HG02678 (cell line): ENCODE data around the gene KRTCAP2.
A peak's percentile ranks its signal among the peaks of the same experiment; 100 is the strongest.
"Not testable (repeated sequence)": the region's sequence is repeated elsewhere in the genome, so short reads cannot be mapped to it uniquely, and the experiment has no call there.

Experiments used
- ATAC-seq: cut with Tn5 transposase; IDR thresholded peaks from one replicate; pipeline ENCODE4 v1.9.1; 2021; ENCODE audit warnings: mild to moderate bottlenecking, moderate library complexity; ENCODE audit not compliant: unreplicated experiment

KRTCAP2 gene

DNA sequence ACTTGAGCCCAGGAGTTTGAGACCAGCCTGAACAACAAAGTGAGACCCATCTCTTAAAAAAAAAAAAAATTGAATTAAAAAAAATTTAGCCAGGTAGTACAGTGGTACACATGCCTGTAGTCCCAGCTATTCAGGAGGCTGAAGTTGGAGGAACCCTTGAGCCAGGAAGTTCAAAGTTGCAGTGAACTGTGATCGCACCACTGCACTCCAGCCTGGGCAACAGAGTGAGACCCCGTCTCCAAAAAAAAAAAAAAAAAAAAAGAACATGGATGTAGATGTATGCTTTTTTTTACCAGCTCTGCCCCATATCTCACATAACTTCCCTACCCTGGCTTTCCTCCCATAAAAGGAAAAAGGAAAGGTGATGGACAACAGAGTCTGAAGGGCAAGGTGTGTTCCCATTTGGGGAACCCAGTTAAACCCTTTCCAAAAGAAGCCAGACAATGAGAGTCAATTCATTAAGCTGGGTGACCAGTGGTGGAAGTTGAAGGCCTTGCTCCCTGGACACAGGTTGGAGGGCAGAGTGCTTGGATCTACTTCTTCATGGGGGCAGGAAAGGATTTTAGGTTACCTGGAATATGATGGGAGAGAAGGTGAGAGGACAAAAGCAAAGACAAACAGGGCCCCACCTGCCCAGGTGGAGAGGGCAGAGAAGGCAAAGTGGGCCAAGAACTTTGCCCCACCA lies 2.9 kb downstream of the KRTCAP2 start:
- ATAC-seq, result no peak

DNA sequence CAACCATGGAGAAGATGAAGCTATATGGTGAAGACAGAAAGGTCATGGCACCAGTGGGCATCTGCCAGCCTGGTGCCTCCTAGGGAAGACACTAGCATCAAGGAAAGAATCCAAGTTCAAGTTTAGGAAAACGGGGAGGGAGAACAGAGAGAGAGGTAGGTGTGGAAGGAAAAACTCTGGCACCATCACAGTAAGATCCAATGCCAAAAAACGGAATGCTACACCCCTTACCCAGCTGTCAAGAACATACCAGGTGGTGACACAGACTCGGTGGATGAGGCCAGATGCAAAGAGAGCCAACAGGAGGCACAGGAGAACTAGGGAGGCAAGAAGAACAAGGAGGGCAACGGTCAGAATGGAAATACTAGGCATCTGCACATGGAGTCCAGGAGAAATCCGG lies 3.6 kb downstream of the KRTCAP2 start:
- ATAC-seq, result no peak

DNA sequence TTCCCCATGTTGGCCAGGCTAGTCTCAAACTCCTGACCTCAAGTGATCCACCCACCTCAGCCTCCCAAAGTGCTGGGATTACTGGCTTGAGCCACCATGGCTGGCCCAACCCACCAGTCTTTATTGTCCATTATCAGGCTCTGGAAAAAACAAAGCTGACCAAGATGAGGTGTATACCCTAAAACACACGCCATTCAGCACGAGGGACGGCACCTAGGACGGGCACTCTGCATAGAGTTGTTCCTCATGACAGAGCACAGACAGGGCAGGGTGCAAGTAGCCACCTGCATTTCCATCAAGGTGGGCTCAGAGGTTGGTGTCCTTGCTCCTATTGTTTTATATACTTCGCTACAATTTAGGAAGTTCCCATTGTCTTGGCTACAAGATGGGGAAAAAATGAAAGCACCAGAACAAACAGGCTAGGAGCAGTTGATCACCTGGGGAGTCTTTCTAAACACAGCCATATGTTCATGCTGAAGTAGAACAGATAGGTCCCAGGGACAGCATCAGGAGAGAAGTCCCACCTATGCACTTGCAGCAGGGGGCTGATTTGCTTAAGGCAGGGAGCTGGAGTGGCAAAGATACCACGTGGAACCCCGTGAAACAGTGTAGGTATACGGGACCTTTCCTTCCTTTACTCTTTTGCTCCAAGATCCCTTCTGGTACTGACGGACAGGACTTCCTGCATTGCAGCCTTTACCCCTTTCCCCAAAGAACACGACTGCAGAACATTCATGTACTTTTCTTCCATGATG lies 4.5 kb downstream of the KRTCAP2 start:
- no peak for ATAC-seq

DNA sequence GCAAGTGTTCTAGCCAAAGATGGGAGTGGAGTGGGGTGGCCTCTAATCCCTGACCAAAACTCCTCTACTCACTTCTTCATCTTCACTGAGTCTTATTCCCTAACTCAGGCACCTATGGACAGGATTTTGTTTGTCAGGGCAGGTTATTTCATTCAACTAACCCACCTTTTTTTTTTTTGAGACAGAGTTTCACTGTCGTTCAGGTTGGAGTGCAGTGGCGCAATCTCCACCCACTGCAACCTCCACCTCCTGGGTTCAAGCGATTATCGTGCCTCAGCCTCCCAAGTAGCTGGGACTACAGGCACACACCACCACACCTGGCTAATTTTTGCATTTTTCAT lies 5.0 kb downstream of the KRTCAP2 start:
- ATAC-seq, result not testable (repeated sequence)

DNA sequence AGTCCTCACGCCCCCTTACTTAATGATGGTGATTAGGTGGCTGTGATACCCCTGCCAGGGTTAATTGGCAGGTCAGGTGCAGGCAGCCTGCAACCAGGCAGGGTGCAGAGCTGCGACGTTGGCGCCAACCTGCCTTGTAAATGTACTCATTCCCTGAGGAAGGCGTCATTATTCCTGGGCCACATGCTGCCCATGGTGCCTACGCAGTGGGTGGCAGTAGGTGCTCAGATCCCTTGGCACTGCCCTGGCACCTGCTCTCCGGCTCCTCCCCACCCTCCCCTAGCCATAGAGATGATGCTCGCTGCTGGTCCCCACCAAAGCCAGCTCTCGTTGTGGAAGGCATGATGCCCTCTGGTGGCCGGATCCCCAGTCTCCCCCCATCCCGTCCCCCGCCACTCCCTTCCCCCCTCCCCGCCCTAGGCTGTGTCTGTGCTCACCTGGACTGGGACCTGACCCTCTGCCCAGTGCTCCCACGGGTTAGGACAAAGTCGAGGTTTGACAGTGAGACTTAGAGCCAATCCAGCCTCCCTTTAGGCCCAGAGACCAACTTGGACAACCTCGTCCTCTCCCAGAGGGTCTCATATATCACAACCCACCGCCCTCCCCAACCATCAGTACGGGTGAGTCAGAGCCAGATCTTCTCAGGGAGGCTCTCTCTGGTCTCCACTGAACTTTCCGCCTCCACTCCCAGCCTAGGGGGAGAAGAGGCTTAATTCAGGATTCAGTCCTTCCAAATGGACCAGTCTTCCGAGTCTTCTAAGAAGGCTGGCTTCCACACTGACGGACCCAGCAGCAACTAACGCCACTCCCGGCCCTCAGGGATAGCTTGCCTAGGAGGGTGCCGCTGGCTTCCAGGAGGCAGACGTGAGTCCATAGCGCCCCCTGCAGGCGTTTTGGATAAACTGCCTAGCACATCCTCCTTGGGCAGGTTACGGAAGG lies 5.7 kb downstream of the KRTCAP2 start:
- ATAC-seq, result no peak

DNA sequence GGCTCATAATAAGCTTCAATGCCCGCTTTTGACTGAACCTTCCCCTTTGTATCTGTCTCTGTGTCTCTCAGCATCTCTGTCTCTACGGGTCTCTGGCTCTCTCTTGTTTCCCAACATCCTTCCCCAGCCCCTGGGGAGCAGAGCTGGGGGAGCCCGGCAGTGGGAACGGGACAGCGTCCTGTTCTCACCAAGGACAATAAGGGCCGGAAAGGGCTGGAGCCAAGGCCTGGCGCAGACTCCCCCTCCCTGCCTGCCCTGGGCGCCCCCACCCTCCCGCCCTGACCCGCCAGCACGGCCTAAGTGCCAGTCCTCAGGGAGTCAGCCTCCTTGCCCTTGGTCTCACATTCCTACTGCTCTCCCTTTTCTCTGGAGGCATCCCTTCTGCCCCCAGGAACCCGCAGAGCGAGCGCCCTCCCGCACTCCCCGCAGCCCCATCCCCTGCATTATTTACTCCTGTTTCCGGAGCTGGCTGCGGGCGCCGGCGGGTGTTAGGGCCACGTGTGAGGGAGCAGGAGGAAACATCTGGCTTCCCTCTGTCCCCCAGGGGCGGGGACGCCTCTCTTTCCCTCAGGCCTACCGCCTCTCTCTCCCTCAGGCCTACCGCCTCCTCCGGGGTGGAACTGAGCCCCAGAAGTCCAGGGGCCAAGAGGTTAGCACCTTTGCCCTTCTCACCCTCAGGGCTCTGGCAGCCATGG lies 6.5 kb downstream of the KRTCAP2 start:
- no peak for ATAC-seq

DNA sequence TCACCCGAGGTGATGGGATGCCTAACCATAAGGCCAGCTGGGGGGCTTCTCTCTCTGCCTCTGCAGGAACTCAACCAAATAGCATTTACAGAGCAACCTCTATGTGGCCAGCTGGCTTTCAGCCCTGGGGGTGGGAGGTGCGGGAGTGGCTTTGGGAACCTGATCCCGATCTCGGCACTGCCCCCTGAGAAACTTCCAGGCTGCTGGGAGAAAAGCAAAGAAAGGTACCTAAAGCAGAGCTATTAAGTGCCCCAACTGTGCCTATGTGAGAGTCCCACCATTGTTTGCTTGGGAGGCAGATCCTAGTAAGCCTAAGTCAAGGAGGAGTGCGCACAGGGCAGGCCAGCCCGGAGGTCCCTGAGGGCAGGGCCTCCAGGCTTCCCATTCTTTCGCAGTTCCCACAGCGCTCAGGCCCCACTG lies 7.0 kb downstream of the KRTCAP2 start:
- no peak for ATAC-seq

DNA sequence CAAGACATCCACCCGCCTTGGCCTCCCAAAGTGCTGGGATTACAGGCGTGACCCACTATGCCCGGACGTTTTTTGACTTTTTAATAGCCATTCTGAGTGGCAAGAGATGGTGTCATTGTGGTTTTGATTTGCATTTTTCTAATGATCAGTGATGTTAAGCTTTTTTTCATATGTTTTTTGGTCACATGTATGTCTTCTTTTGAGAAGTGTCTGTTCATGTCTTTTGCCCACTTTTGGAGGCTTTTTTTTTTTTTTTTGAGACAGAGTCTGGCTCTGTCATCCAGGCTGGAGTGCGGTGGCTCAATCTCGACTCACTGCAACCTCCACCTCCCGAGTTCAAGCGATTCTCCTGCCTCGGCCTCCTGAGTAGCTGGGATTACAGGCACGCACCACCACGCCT lies 8.5 kb downstream of the KRTCAP2 start:
- ATAC-seq, result not testable (repeated sequence)

DNA sequence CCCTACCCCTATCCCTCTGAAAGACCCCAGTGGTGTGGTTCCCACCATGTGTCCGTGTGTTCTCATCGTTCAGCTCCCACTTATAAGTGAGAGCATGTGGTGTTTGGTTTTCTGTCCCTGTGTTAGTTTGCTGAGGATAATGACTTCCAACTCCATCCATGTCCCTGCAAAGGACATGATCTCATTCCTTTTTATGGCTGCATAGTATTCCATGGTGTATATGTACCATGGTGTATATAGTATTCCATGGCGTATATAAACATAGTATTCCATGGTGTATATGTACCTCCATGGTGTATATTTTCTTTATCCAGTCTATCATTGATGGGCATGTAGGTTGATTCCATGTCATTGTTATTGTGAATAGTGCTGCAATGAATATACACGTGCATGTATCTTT lies 9.3 kb downstream of the KRTCAP2 start:
- ATAC-seq, result not testable (repeated sequence)

DNA sequence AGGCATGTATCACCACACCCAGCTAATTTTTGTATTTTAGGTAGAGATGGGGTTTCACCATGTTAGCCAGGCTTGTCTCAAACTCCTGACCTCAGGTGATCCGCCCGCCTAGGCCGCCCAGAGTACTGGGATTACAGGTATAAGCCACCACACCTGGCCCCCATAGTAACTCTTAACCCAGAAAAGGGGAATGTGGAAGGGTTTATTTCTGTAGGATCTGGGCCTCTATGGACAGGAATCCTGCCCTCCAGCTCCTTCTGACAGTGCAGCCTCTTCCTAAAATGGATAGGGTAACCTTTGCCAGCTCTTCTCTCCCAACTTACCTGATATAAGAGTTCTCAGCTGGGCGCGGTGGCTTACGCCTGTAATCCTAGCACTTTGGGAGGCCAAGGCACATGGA lies 10.5 kb downstream of the KRTCAP2 start:
- ATAC-seq, result not testable (repeated sequence)

DNA sequence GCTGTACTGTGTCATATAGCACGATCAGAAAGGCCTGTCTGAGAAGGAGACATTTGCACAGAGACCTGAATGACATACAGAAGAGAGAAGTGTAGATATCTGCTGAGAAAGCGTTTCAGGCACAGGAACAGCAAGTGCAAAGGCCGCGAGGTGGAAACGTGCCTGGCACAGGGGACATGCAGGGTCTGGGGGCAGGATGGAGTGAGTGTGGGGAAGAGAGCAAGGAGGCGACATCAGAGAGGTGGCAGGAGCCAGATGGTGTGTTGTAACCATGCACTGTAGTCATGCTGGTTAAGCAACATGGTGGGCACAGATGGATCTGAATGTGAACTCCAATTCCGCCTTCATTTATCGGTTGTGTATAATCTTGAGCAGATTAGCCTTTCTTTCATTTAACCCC lies 13.0 kb downstream of the KRTCAP2 start:
- ATAC-seq, result no peak

DNA sequence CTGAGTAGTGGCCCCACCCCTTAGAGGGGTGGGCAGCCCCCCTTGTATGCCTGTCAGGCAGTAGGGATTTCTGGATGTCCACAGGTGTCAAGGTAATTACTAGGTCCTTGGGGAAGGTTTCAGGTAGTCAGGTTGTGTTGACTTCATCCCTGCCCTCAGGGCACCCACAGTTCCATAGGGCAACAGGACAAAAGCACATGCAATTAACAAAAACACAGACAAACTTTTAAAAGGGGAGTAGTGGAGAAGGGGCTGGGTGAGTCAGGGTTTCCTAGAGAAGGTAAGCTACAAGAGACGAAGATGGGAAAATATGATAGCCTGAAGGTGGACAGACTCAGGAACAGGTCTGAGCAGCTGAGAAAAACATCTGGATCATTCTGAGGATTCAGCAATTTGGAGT lies 14.1 kb downstream of the KRTCAP2 start:
- ATAC-seq, result no peak

DNA sequence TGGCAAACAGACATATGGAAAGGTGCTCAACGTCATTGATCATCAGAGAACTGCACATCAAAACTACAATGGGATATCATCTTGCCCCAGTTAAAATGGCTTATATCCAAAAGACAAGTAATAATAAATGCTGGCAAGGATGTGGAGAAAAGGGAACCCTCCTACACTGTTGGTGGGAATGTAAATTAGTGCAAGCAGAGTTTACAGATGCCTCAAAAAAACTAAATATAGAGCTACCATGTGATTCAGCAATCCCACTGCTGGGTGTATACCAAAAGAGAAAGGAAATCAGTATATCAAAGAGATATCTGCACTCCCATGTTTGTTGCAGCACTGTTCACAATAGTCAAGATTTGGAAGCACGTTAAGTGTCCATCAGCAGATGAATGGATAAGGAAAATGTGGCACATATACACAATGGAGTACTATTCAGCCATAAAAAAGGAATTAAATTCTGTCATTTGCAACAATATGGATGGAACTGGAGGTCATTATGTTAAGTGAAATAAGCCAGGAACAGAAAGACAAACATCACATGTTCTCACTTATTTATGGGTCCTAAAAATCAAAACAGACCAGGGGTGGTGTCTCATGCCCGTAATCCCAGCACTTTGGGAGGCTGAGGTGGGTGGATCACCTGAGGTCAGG lies 17.0 kb downstream of the KRTCAP2 start:
- ATAC-seq, result not testable (repeated sequence)

DNA sequence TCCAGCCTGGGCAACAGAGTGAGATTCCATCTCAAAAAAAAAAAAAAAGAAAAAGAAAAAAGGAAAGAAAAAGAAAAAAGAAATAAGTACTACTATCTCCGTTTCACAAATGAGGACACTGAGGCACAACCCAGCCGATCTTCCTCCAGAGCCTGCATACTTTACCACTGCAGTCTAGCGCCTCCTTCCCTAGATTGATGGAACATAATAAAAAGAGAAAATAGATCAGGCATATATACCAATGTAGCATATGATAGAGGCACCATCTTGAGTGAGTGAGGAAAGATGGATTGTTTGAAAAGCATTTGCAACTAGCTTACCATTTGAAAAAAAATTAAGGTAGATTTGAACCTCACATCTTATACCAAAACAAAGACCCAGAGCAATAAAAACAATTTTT lies 27.6 kb downstream of the KRTCAP2 start:
- ATAC-seq, result no peak

DNA sequence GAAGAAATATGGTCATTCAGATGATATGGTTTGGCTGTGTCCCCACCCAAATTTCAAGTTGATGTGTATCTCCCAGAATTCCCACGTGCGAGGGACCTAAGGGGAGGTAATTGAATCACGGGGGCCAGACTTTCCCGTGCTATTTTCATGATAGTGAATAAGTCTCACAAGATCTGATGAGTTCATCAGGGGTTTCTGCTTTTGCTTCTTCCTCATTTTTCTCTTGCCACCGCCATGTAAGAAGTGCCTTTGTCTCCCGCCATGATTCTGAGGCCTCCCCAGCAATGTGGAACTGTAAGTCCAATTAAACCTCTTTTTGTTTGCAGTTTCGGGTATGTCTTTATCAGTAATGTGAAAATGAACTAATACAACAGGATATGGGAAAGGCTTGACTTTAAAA lies 31.4 kb downstream of the KRTCAP2 start:
- ATAC-seq, result no peak

DNA sequence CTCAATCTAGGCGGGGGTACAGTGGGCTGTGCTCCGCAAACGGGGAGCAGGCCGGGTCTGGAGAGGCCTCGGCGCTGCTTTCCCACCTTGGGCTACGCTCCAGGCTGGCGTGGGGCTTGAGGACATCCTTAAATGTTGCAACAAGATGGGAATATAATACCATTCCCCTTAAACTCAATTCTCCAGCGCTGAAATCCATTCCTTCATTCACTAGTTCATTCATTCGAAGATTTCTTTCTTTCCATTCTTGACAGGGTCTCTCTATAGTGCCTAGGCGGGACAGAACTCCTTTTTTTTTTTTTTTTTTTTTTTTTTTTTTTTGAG lies 32.5 kb downstream of the KRTCAP2 start:
- no peak for ATAC-seq

DNA sequence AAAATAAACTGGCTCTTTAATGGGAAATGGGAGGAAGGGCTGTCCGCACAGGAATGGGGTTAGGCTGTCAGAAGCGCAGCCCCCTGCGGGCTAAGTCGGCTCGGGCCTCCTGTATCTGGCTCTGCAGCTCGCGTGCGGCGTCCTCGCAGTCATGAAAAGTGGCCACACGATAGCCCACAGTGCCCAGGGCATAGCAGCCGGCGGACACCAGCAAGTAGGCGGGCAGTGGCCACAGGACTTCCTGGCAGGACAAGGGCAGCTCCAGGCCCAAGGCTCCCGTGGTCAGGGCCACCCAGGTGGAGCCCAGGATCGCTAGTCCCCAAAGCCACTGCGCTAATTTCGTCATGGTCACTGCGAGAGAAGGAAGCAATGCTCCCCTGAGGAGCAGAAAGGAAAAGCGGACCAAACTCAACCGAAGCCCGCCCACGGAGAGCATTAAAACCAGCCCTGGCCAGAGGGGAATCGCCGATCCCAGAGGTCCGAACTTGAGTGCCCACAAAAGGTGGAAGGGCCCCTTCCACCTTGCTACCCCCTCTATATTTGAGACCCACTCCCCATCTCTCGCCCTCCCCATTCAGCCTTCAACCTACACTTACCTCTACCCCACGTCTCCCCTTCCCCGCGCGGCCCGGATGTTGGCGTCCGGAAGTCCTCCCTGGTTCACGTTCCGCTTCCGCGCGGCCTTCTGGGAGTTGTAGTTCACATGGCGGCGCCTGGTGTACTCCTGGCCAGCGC lies 33.0 kb downstream of the KRTCAP2 start, which contains the start of gene DPM3:
Gene DPM3, minus strand, starts transcription at position 637 of the 735 bp plus-strand sequence. Its CDS starts 291 bp downstream, at position 346.
- peak; percentile 71 for ATAC-seq

DNA sequence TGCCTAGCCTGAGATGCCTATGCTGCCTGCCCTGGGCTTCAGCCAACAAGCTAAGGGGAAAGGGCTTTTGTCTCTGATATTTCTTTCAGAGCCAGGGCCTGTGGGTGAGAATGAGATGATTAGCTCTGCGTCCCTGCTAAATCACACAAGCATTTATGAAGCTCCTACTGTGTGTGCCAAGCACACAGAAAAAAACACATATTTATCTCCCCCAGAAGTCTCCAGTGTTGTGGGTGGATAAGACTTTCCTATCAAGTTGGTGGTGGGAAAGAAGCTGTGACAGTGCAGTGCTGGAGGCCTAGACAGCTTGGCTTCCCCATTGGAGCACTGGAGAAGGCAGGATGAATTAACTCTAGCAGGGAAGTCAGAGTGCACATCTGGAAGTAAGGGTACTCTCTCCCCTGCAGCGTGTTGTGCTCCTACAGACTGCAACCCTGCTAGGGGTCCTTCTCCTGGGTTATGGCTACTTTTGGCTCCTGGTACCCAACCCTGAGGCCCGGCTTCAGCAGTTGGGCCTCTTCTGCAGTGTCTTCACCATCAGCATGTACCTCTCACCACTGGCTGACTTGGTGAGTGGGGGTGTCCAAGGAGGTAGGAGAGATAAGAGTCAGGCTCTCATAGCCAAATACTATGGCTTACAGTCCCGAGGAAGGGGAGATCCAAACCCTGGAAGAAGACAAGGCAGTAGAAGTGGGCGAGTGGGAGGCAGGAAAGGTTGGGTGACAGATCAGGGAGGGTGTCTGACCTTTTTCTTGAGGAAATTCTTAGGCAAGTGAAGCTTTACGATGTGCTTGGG lies 35.8 kb downstream of the KRTCAP2 start:
- no peak for ATAC-seq

DNA sequence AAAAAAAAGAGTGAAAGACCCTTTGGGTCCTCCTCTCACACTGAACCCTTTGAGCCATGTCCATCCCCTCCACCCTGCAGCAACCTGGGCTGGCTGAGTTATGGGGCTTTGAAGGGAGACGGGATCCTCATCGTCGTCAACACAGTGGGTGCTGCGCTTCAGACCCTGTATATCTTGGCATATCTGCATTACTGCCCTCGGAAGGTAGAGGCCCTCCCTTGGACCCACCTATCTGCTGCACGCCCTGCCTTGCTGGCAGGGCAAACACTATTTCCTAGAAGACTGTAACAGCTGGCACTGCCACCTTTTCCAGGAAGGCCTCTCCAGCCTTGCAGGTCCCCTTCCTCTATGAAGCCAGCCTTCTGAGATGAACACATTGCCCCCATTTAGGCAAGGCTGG lies 36.4 kb downstream of the KRTCAP2 start:
- ATAC-seq, result no peak
